B cell (primary cell): ENCODE measurements around the gene ASCL2. TPM values are rescaled to one million over a fixed set of nuclear protein-coding genes. Genes with fewer than 3 reads are reported as not detected.

ENCODE experiments used
- ATAC-seq: fragments of 200-7000 bp; cut with Tn5 transposase; one replicate; pipeline ENCODE4 v1.10.0; 2021; ENCODE audit warnings: low read depth, mild to moderate bottlenecking, moderate number of reproducible peaks, moderate library complexity
- CTCF ChIA-PET: fragments of 350-600 bp; sonication (Branson Sonifier 250); formaldehyde crosslinking; loops from one replicate; lab custom pipeline; 2021; ENCODE audit warnings: antibody characterized with exemption, inconsistent platforms; lab: Charles Lee
- POLR2A ChIA-PET: fragments of 350-600 bp; sonication (Branson Sonifier 250); formaldehyde crosslinking; loops from one replicate; lab custom pipeline; 2021; ENCODE audit warnings: antibody characterized with exemption; lab: Charles Lee
- DNase-seq: peaks from one replicate; pipeline ENCODE4 v3.0.0; 2013
- H2AFZ ChIP-seq: 2 replicates; pipeline ENCODE4 v1.6.1; 2012; ENCODE audit warnings: mild to moderate bottlenecking, low read depth, low read length; ENCODE audit not compliant: insufficient read depth, poor library complexity, severe bottlenecking
- H3K27ac ChIP-seq, 2 donors: 1 replicate in 1 of 2; 2 replicates in 1 of 2; pipeline ENCODE4 v1.5.1; 2012 to 2013; ENCODE audit warnings: low read length in 2 of 2, mild to moderate bottlenecking in 2 of 2, moderate library complexity in 1 of 2
- H3K27me3 ChIP-seq, 4 experiments: fragments of 200-600 bp in 1 of 4; sonication (generic) in 1 of 4; replicated peaks in 1 of 4; 1 replicate in 2 of 4; 2 replicates in 2 of 4; pipeline versions ENCODE4 v1.6.1 to v1.7.0; 2013 to 2016; ENCODE audit warnings: low read length in 3 of 4, mild to moderate bottlenecking in 2 of 4, mixed read lengths in 1 of 4, moderate library complexity in 1 of 4; ENCODE audit not compliant: insufficient read depth in 4 of 4, control insufficient read depth in 3 of 4; ENCODE audit errors: control extremely low read depth in 1 of 4
- H3K36me3 ChIP-seq, 2 experiments: replicated peaks in 1 of 2; 1 replicate in 1 of 2; 2 replicates in 1 of 2; pipeline versions ENCODE4 v1.6.1 to v1.7.1; 2013; ENCODE audit warnings: low read length in 1 of 2; ENCODE audit not compliant: insufficient read depth in 2 of 2, control insufficient read depth in 1 of 2; ENCODE audit errors: control extremely low read depth in 1 of 2, extremely low read depth in 1 of 2
- H3K4me1 ChIP-seq, 2 donors: fragments of 200-600 bp in 1 of 2; sonication (generic) in 1 of 2; 1 replicate in 1 of 2; 2 replicates in 1 of 2; pipeline versions ENCODE4 v1.5.1 to v1.6.1; 2013 to 2017; ENCODE audit warnings: low read length in 2 of 2; ENCODE audit not compliant: control insufficient read depth in 2 of 2, insufficient read depth in 2 of 2
- H3K4me2 ChIP-seq: replicated peaks from 2 replicates; pipeline ENCODE3; 2012; ENCODE audit warnings: mild to moderate bottlenecking, low read depth, low read length; ENCODE audit not compliant: poor library complexity, severe bottlenecking
- H3K4me3 ChIP-seq, 5 experiments: fragments of 200-600 bp in 1 of 5; sonication (generic) in 1 of 5; 1 replicate in 3 of 5; 2 replicates in 2 of 5; pipeline versions ENCODE4 v1.5.1 to v1.7.0; 2011 to 2016; ENCODE audit warnings: low read length in 4 of 5, mild to moderate bottlenecking in 4 of 5, low read depth in 2 of 5, control low read depth in 1 of 5, moderate library complexity in 1 of 5; ENCODE audit not compliant: insufficient read depth in 1 of 5; ENCODE audit errors: control extremely low read depth in 1 of 5, extremely low read depth in 1 of 5
- H3K79me2 ChIP-seq: fragments of 200-600 bp; sonication (generic); one replicate; pipeline ENCODE4 v1.6.0; 2016; ENCODE audit warnings: low read length; ENCODE audit not compliant: control insufficient read depth, insufficient read depth
- H3K9ac ChIP-seq: fragments of 200-600 bp; sonication (generic); 2 replicates; pipeline ENCODE4 v1.6.1; 2017; ENCODE audit warnings: mild to moderate bottlenecking, low read length, moderate library complexity
- H3K9me3 ChIP-seq, 3 donors: one replicate each; pipeline versions ENCODE4 v1.6.1 to v1.7.1; 2013; ENCODE audit warnings: low read length in 2 of 3; ENCODE audit not compliant: control insufficient read depth in 2 of 3, insufficient read depth in 1 of 3; ENCODE audit errors: control extremely low read depth in 1 of 3
- H4K20me1 ChIP-seq: 2 replicates; pipeline ENCODE4 v1.6.0; 2012; ENCODE audit warnings: mild to moderate bottlenecking, low read length; ENCODE audit not compliant: insufficient read depth, control insufficient read depth, poor library complexity, severe bottlenecking
- H3K27ac Mint-ChIP-seq: one replicate; pipeline ENCODE4 v1.8.0; 2021; ENCODE audit warnings: mixed read lengths
- H3K27me3 Mint-ChIP-seq: one replicate; pipeline ENCODE4 v1.8.0; 2021; ENCODE audit warnings: mixed read lengths
- H3K4me1 Mint-ChIP-seq: one replicate; pipeline ENCODE4 v1.8.0; 2021; ENCODE audit warnings: mixed read lengths
- H3K4me3 Mint-ChIP-seq: one replicate; pipeline ENCODE4 v1.8.0; 2021; ENCODE audit warnings: mixed read lengths
- H3K9me3 Mint-ChIP-seq: one replicate; pipeline ENCODE4 v1.8.0; 2022; ENCODE audit warnings: mixed read lengths; ENCODE audit not compliant: insufficient read depth
- CTCF ChIP-seq: fragments of 200-600 bp; IDR thresholded peaks from one replicate; pipeline ENCODE4 v1.8.0; 2022; ENCODE audit warnings: antibody characterized with exemption, mild to moderate bottlenecking
- EZH2 ChIP-seq: IDR thresholded peaks from 2 replicates; pipeline ENCODE4 v1.6.1; 2012; ENCODE audit warnings: borderline replicate concordance, low read depth, mild to moderate bottlenecking, moderate library complexity, low read length; ENCODE audit not compliant: insufficient read depth, poor library complexity, severe bottlenecking
- WGBS: methylation state at CpG from one replicate; pipeline ENCODE4 v1.1.5; 2013; ENCODE audit warnings: missing lambda C conversion rate; ENCODE audit not compliant: insufficient coverage; 5-methylcytosine and 5-hydroxymethylcytosine counted together
- intact Hi-C: fragments of 100-400 bp; cut with micrococcal nuclease; formaldehyde crosslinking; loops from one replicate; pipeline ENCODE4 v1.10.0; 2022
- polyA plus RNA-seq: library from polyadenylated mRNA; depleted of rRNA; stranded (reverse); fragments of >200 nt; gene quantifications from 2 replicates; pipeline ENCODE4 v1.2.3, GENCODE V29; 2012
- total RNA-seq, 2 donors: library from RNA; stranded (reverse); fragments of 120-200 nt in 1 of 2; gene quantifications; 1 replicate in 1 of 2; 2 replicates in 1 of 2; pipeline versions ENCODE4 v1.2.3 to v1.2.4, GENCODE V29; 2013 to 2022

The ASCL2 gene
- total and polyA plus RNA-seq, 2 donors (not counting 1 experiment from before 2014, with no cell fraction given) = 2.1 to 2.2 TPM

- intact Hi-C loops = loop anchor here (1.0 kb wide), 1 partner anchor 131 kb away; the partner anchor contains the start of gene TSSC4
- POLR2A ChIA-PET = interaction anchor here (0.7 to 0.9 kb wide), 2 partner anchors 31 to 42 kb away, joined by 3 read pairs; no protein-coding TSS in a partner anchor
- H2AFZ ChIP-seq = peak overlapping the region; percentile 79
Observed at GRCh38 chr11:2268729-2269600, 1.4 kb downstream of the ASCL2 start.

More at GRCh38 chr11:2268729-2269600, 1.4 kb downstream of the ASCL2 start:
- 2% methylated on average over 70 of the region's 89 CpGs for WGBS
- Mint-ChIP-seq H3K9me3 (no peaks in the 10 kb centered on the region), H3K27me3 (peaks cover 2% of the 10 kb centered on the region), H3K4me1 (peaks cover 43% of the 10 kb centered on the region), H3K27ac (peak overlapping the region; percentile 84), H3K4me3 (peak overlapping the region; percentile 84)
- peak overlapping the region in 1 of 2 donors; percentile 8 for H3K27ac ChIP-seq
- no peaks in the 10 kb centered on the region for H3K36me3 ChIP-seq
- no peaks in the 10 kb centered on the region for H3K79me2 ChIP-seq
- no peak for TF ChIP-seq EZH2
- TF ChIP-seq CTCF = no peak
- peaks cover 0 to 31% (median 9%) of the 10 kb centered on the region in 4 experiments for H3K27me3 ChIP-seq
- H4K20me1 ChIP-seq = no peaks in the 10 kb centered on the region
- CTCF ChIA-PET = interaction anchor here (0.8 to 2.3 kb wide), 4 partner anchors 32 to 36 kb away, joined by 3 to 12 read pairs (median 4); partner anchors contain the start of gene TSPAN32
- peak; percentile 78 for DNase-seq
- peak overlapping the region; percentile 92 for H3K4me2 ChIP-seq
- H3K4me3 ChIP-seq = peak overlapping the region; percentile 31 to 75 (median 52)
- ATAC-seq = peak; percentile 52
- peak overlapping the region; percentile 69 for H3K9ac ChIP-seq
- H3K9me3 ChIP-seq = peaks cover 0 to 24% (median 0%) of the 10 kb centered on the region in 3 donors
- H3K4me1 ChIP-seq = peaks cover 38 to 48% of the 10 kb centered on the region in 2 donors
